K562 (cell line): ENCODE data around the gene GPR176. TPM values are rescaled to one million over a fixed set of nuclear protein-coding genes. Genes with fewer than 3 reads are reported as not detected.

Experiments used
- CHD4 ChIP-seq: fragments of 200-600 bp; sonication (generic); IDR thresholded peaks from 3 replicates; pipeline ENCODE4 v1.6.1; 2012; ENCODE audit warnings: low read depth, mild to moderate bottlenecking, mixed read lengths, low read length, inconsistent platforms; ENCODE audit not compliant: insufficient read depth, insufficient replicate concordance, poor library complexity, severe bottlenecking
- E2F5 ChIP-seq: sonication (generic); formaldehyde crosslinking; IDR thresholded peaks from 2 replicates; pipeline ENCODE4 v1.8.0; 2022; ENCODE audit warnings: mild to moderate bottlenecking, missing genetic modification reagents
- EGR1 ChIP-seq: fragments of 450-650 bp; conservative IDR thresholded peaks from 2 replicates; pipeline ENCODE4 v1.6.1; 2017; ENCODE audit warnings: mild to moderate bottlenecking
- FOXP4 ChIP-seq: sonication (generic); formaldehyde crosslinking; IDR thresholded peaks from 2 replicates; pipeline ENCODE4 v1.8.0; 2022; ENCODE audit warnings: mild to moderate bottlenecking, missing genetic modification reagents, borderline replicate concordance
- GTF2A2 ChIP-seq: IDR thresholded peaks from 2 replicates; pipeline ENCODE4 v1.6.1; 2016; ENCODE audit warnings: mild to moderate bottlenecking, missing genetic modification characterization, missing compliant biosample characterization
- HNRNPH1 ChIP-seq: fragments of 200-400 bp; formaldehyde crosslinking; optimal IDR thresholded peaks from 2 replicates; pipeline ENCODE3; 2017; ENCODE audit warnings: low read depth, mild to moderate bottlenecking, low read length, moderate library complexity
- MAFF ChIP-seq: IDR thresholded peaks from 2 replicates; pipeline ENCODE4 v1.6.1; 2012; ENCODE audit warnings: low read length, improper control_type of control experiment
- NR2C1 ChIP-seq, 2 experiments: fragments of 450-650 bp; IDR thresholded peaks; 2 replicates each; pipeline ENCODE4 v1.6.1; 2017; ENCODE audit warnings: mild to moderate bottlenecking in 2 of 2, antibody characterized with exemption in 1 of 2, inconsistent platforms in 1 of 2, missing compliant biosample characterization in 1 of 2, missing genetic modification characterization in 1 of 2
- RBFOX2 ChIP-seq: fragments of 200-400 bp; formaldehyde crosslinking; IDR thresholded peaks from 2 replicates; pipeline ENCODE4 v1.6.1; 2017; ENCODE audit warnings: low read depth, mild to moderate bottlenecking, low read length, moderate library complexity
- REST ChIP-seq, 2 experiments: fragments of 450-650 bp; formaldehyde crosslinking in 1 of 2; IDR thresholded peaks; 2 replicates each; pipeline versions ENCODE4 v1.4.0 to v1.6.1; 2014 to 2020; ENCODE audit warnings: mild to moderate bottlenecking in 2 of 2, borderline replicate concordance in 1 of 2, low read depth in 1 of 2
- TRIM24 ChIP-seq, 2 experiments: fragments of 450-650 bp; IDR thresholded peaks; 2 replicates each; pipeline ENCODE4 v1.6.1; 2016
- XRCC4 ChIP-seq: IDR thresholded peaks from one replicate; pipeline ENCODE4 v1.6.1; 2011; ENCODE audit not compliant: insufficient read depth, insufficient read length; ENCODE audit errors: extremely low read depth
- ZKSCAN8 ChIP-seq: fragments of 200-800 bp; sonication (Bioruptor generic); IDR thresholded peaks from 2 replicates; pipeline ENCODE4 v1.6.1; 2016; ENCODE audit warnings: missing genetic modification characterization, missing compliant biosample characterization
- ZNF239 ChIP-seq: fragments of 250-450 bp; sonication (Bioruptor Pico); IDR thresholded peaks from 2 replicates; pipeline ENCODE4 v1.4.0; 2020; ENCODE audit warnings: mild to moderate bottlenecking
- ZNF507 ChIP-seq: conservative IDR thresholded peaks from 2 replicates; pipeline ENCODE4 v1.6.1; 2017; ENCODE audit warnings: missing genetic modification characterization, missing compliant biosample characterization
- ZZZ3 ChIP-seq: fragments of 450-650 bp; IDR thresholded peaks from 2 replicates; pipeline ENCODE4 v1.6.1; 2016; ENCODE audit warnings: antibody characterized with exemption, mild to moderate bottlenecking, moderate library complexity
- polyA plus RNA-seq, 8 experiments: library from polyadenylated mRNA; depleted of rRNA in 4 of 8; stranded (reverse) in 5 of 8; unstranded in 3 of 8; fragments of >200 nt; fragmentation: Nextera tagmentation in 2 of 8; fragmentation: Illumina TruSeq in 1 of 8; extraction: Ambion mirVana in 2 of 8; extraction: Trizol in 1 of 8; gene quantifications; 2 replicates each; pipeline versions ENCODE4 v1.2.1 to v1.2.3, GENCODE V29; 2011 to 2014; ENCODE audit warnings: inconsistent platforms in 1 of 8, missing spikeins in 1 of 8
- total RNA-seq, 7 experiments: library from RNA; depleted of rRNA in 6 of 7; stranded (reverse); fragments of >200 nt in 6 of 7; fragmentation: Illumina TruSeq in 2 of 7; extraction: Trizol in 2 of 7; gene quantifications; 2 replicates each; pipeline versions ENCODE4 v1.2.1 to v1.2.3, GENCODE V29; 2011 to 2021; ENCODE audit warnings: low replicate concordance in 1 of 7

GPR176 gene
- total and polyA plus RNA-seq, 9 of the 15 experiments (the other 6 are each of a cell fraction or from before 2014, with no cell fraction given) = 0.03 to 1.2 (median 0.76) TPM

GRCh38 chr15:39782441-39783138, 137.5 kb downstream of the GPR176 start, which contains the start of gene FSIP1 (continued):
- no peak for TF ChIP-seq ZKSCAN8 (CRISPR knock-in tag)
- no peak for TF ChIP-seq NR2C1 (IDR thresholded peaks at IDR 0.05)
- TF ChIP-seq NR2C1 (tag; IDR thresholded peaks at IDR 0.05) = no peak
- 0 out of 2 replicates have a peak, but pooled peaks have one; percentile 41 for TF ChIP-seq ZZZ3
- TF ChIP-seq TRIM24 (IDR thresholded peaks at IDR 0.05) = 0 out of 4 replicates have a peak, but pooled peaks of 1 of the 2 experiments have one; percentile 25
- TF ChIP-seq XRCC4 = no peak
- peak; percentile 69; the same call in 1 of the 2 replicates for TF ChIP-seq MAFF
- TF ChIP-seq HNRNPH1 = no peak
- no peak for TF ChIP-seq CHD4
- no peak for TF ChIP-seq FOXP4 (CRISPR knock-in tag)
- peak; percentile 39; the same call in 1 of the 2 replicates for TF ChIP-seq EGR1
- TF ChIP-seq RBFOX2 = peak; percentile 84
- TF ChIP-seq ZNF239 = no peak
- TF ChIP-seq GTF2A2 (tag) = no peak
- no peak for TF ChIP-seq ZNF507
- TF ChIP-seq REST (IDR thresholded peaks at IDR 0.05; ENCODE audit: borderline replicate concordance) = no peak
- TF ChIP-seq REST (CRISPR knock-in tag; IDR thresholded peaks at IDR 0.05; ENCODE audit: low read depth) = peak; percentile 59; the same call in 1 of the 2 replicates
- TF ChIP-seq E2F5 (CRISPR knock-in tag) = peak; percentile 46; the same call in 1 of the 2 replicates
